ENCODE measurements around the gene DAG1. TPM values are rescaled to one million over a fixed set of nuclear protein-coding genes. Genes with fewer than 3 reads are reported as not detected.

The DAG1 gene
- polyA plus RNA-seq, 1 experiment, result 29.5 TPM

DNA sequence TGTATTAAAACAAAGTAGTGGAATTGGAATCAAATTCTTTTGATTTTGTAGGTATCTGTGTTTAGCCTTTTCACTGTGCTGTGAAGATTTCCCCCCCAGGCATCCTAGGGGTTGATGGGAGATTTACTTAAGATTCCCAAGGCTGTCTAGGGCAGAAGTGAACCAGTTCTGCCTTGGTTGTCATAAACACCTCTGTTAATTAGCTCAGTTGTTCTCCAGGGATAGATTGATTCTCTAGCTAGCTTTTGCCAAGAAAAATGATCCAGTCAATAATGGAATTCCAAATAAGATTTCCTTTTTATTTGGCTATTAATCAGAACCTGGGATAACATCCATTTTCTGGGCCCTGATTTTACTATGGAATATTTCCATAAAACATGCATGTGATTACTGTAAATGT lies 12.7 kb downstream of the DAG1 start:
- DNase-seq (ENCODE audit: low read depth, low spot score), result no peak
- Histone ChIP-seq H3K4me3 (ENCODE audit: low read depth, low read length) (no peak overlapping the region), H3K27ac (ENCODE audit: low read depth, low read length) (no peak overlapping the region), H3K9me3 (ENCODE audit: control insufficient read depth, insufficient read depth, low read length) (no peaks in the 10 kb centered on the region), H3K27me3 (ENCODE audit: control insufficient read depth, insufficient read depth, low read length) (no peaks in the 10 kb centered on the region)
- ChIA-PET POLR2A (no interaction called here), CTCF (no interaction called here)
- TF ChIP-seq, protein P1, sequence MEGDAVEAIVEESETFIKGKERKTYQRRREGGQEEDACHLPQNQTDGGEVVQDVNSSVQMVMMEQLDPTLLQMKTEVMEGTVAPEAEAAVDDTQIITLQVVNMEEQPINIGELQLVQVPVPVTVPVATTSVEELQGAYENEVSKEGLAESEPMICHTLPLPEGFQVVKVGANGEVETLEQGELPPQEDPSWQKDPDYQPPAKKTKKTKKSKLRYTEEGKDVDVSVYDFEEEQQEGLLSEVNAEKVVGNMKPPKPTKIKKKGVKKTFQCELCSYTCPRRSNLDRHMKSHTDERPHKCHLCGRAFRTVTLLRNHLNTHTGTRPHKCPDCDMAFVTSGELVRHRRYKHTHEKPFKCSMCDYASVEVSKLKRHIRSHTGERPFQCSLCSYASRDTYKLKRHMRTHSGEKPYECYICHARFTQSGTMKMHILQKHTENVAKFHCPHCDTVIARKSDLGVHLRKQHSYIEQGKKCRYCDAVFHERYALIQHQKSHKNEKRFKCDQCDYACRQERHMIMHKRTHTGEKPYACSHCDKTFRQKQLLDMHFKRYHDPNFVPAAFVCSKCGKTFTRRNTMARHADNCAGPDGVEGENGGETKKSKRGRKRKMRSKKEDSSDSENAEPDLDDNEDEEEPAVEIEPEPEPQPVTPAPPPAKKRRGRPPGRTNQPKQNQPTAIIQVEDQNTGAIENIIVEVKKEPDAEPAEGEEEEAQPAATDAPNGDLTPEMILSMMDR (IDR thresholded peaks at IDR 0.05; ENCODE audit: low read depth, low read length), result no peak

DNA sequence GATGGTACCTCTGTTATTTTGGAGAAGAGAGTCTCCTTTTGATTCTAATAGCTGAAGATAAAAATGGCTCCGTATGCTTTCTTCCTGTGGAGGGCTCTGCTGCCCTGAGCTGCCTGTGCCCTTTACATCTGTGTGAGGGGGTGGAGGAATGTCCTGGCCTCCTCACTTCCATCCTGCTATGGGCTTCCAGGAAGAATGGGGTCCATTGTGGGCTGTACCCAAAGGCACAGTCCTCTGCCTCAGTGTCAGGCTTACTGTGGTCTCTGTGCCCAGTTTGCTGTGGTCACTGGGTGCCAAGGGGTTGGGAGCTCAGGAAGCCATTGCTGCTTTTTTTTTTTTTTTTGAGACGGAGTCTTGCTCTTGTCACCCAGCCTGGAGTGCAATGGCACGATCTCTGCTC lies 14.4 kb downstream of the DAG1 start:
- no peaks in the 10 kb centered on the region for H3K9me3 ChIP-seq (ENCODE audit: control insufficient read depth, insufficient read depth, low read length)
- TF ChIP-seq, protein P1 (IDR thresholded peaks at IDR 0.05; ENCODE audit: low read depth, low read length), result no peak
- no peak overlapping the region for H3K4me3 ChIP-seq (ENCODE audit: low read depth, low read length)
- H3K27ac ChIP-seq (ENCODE audit: low read depth, low read length), result no peak overlapping the region
- ChIA-PET CTCF (interaction anchor here (0.6 kb wide), 2 partner anchors 21 to 41 kb away, joined by 3 read pairs; no protein-coding TSS in a partner anchor), POLR2A (no interaction called here)
- no peak for DNase-seq (ENCODE audit: low read depth, low spot score)
- no peaks in the 10 kb centered on the region for H3K27me3 ChIP-seq (ENCODE audit: control insufficient read depth, insufficient read depth, low read length)

DNA sequence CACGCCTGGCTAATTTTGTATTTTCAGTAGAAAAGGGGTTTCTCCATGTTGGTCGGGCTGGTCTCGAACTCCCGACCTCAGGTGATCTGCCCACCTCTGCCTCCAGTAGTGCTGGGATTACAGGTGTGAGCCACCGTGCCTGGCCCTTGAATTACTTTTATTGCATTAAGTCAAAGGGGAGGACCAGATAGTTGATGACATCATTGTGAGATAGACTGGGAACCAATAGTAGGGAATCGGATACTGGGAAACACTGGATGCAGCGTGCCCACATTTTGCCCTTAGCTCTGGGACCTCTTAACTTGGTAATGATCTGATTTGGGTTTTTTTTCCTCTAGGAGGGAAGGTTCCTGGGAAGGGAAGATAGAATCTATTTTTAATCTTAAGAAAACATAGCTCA lies 19.2 kb downstream of the DAG1 start:
- Histone ChIP-seq H3K9me3 (ENCODE audit: control insufficient read depth, insufficient read depth, low read length) (no peaks in the 10 kb centered on the region), H3K27ac (ENCODE audit: low read depth, low read length) (no peak overlapping the region), H3K4me3 (ENCODE audit: low read depth, low read length) (no peak overlapping the region), H3K27me3 (ENCODE audit: control insufficient read depth, insufficient read depth, low read length) (no peaks in the 10 kb centered on the region)
- DNase-seq (ENCODE audit: low read depth, low spot score), result no peak
- TF ChIP-seq, protein P1 (IDR thresholded peaks at IDR 0.05; ENCODE audit: low read depth, low read length), result no peak
- CTCF ChIA-PET, result interaction anchor here (1.0 kb wide), 1 partner anchor 18 kb away, joined by 3 read pairs; no protein-coding TSS in a partner anchor
- POLR2A ChIA-PET, result no interaction called here

DNA sequence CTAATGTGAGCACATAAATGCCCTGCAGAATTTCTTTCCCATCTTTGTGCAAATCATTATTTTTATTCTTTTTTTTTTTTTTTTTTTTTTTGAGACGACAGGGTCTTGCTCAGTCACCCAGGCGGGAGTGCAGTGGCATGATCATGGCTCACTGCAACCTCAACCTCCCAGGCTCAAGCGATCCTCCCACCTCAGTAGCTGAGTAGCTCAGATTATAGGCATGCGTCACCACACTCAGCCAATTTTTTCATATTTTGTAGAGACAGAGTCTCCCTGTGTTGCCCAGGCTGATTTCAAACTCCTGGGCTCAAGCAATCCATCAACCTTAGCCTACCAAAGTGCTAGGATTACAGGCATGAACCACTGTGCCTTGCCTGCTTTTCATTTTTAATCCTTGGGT lies 22.9 kb downstream of the DAG1 start:
- H3K27me3 ChIP-seq (ENCODE audit: control insufficient read depth, insufficient read depth, low read length), result no peaks in the 10 kb centered on the region
- ChIA-PET CTCF (no interaction called here), POLR2A (interaction anchor here (0.7 to 0.8 kb wide), 2 partner anchors 23 to 36 kb away, joined by 5 to 8 read pairs; partner anchors contain the start of gene DAG1)
- no peaks in the 10 kb centered on the region for H3K9me3 ChIP-seq (ENCODE audit: control insufficient read depth, insufficient read depth, low read length)
- H3K4me3 ChIP-seq (ENCODE audit: low read depth, low read length), result no peak overlapping the region
- DNase-seq (ENCODE audit: low read depth, low spot score), result no peak
- TF ChIP-seq, protein P1 (IDR thresholded peaks at IDR 0.05; ENCODE audit: low read depth, low read length), result no peak
- no peak overlapping the region for H3K27ac ChIP-seq (ENCODE audit: low read depth, low read length)

DNA sequence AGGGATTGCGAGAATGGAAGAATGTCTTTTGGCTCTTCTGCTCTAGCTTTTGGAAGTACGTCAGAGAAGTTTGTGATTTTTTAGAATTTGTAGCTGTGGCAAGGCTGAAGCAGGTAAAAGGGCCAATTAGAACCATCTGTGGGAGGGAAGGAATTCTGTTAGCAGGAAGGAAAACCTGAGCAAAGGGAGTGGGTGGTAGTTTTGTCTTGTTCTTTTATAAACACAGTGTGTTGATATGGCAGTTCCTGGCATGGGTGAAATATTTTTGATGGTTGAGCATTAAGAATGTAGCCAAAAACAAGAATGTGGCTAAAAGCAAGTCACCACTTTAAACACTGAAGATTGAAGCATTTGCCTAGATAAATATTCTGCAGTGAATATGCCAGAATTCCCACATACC lies 23.8 kb downstream of the DAG1 start:
- Histone ChIP-seq H3K9me3 (ENCODE audit: control insufficient read depth, insufficient read depth, low read length) (no peaks in the 10 kb centered on the region), H3K4me3 (ENCODE audit: low read depth, low read length) (no peak overlapping the region), H3K27me3 (ENCODE audit: control insufficient read depth, insufficient read depth, low read length) (no peaks in the 10 kb centered on the region), H3K27ac (ENCODE audit: low read depth, low read length) (no peak overlapping the region)
- DNase-seq (ENCODE audit: low read depth, low spot score), result no peak
- CTCF ChIA-PET, result interaction anchor here (0.6 kb wide), 1 partner anchor 86 kb away, joined by 3 read pairs; no protein-coding TSS in a partner anchor
- POLR2A ChIA-PET, result interaction anchor here (1.6 kb wide), 1 partner anchor 24 kb away, joined by 5 read pairs; the partner anchor contains the start of gene DAG1
- TF ChIP-seq, protein P1 (IDR thresholded peaks at IDR 0.05; ENCODE audit: low read depth, low read length), result no peak

All from AG04450 (cell line).